Measurements from ENCODE around the gene MNDA. TPM values are rescaled to one million over a fixed set of nuclear protein-coding genes. Genes with fewer than 3 reads are reported as not detected.

The MNDA gene
- total RNA-seq, 2 experiments from 2014 or later: not detected

Other genes starting within 250 kb of the MNDA start
- gene OR10Z1, start 226.1 kb upstream of the MNDA start, total RNA-seq: not detected
- gene SPTA1, start 144.6 kb upstream of the MNDA start, total RNA-seq: under 1 TPM in 1 of 2 experiments, not detected in 1; 0.31 TPM
- gene OR6K2, start 130.7 kb upstream of the MNDA start, total RNA-seq: not detected
- gene OR6K3, start 110.6 kb upstream of the MNDA start, total RNA-seq: not detected
- gene OR6K6, start 76.6 kb upstream of the MNDA start, total RNA-seq: not detected
- not detected for gene OR6N1, start 59.2 kb upstream of the MNDA start, total RNA-seq
- gene OR6N2, start 50.1 kb upstream of the MNDA start, total RNA-seq: not detected
- 1 to 10 TPM; 7.0 to 8.5 TPM for gene PYHIN1, start 100.2 kb downstream of the MNDA start, total RNA-seq
- 100 to 1,000 TPM; 190 to 199 TPM for gene IFI16, start 178.6 kb downstream of the MNDA start, total RNA-seq
- gene AIM2, start 245.4 kb downstream of the MNDA start, total RNA-seq: 1 to 10 TPM; 6.7 to 8.6 TPM

All from activated CD8-positive, alpha-beta T cell treated with anti-CD3 and anti-CD28 coated beads for 36 hours (primary cell).